ENCODE measurements around the gene MRNIP.

Gene MRNIP

DNA sequence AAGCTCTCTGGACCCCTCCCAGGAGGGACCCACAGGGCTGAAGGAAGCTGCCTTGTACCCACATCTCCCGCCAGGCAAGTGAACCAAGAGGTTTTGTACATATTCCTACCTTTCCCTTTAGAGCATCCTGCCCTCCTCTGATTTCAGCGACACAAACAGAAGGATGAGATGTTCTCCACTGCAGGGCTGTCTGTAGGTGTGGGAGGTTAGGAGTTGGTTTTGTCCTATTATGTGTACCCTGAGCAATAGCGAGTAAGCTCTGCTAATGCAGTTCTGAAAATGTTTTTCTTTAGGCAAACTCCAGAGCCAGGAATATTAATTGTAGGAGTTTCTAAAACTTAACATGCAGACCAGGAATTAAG lies 24.9 kb downstream of the MRNIP start:
- H3K27ac ChIP-seq (ENCODE audit: low read depth, low read length): no peak overlapping the region
- no peaks in the 10 kb centered on the region for H4K20me1 ChIP-seq (ENCODE audit: control insufficient read depth, insufficient read depth, low read depth, low read length)
- H3K4me3 ChIP-seq (ENCODE audit: low read length): no peak overlapping the region
- no peaks in the 10 kb centered on the region for H3F3A ChIP-seq (ENCODE audit: control insufficient read depth, insufficient read depth)
- no peaks in the 10 kb centered on the region for H3K79me2 ChIP-seq (ENCODE audit: control insufficient read depth, low read length)
- TF ChIP-seq EZH2phosphoT487 (IDR thresholded peaks at IDR 0.05; ENCODE audit: borderline replicate concordance, low read length): no peak
- TF ChIP-seq, protein P1, sequence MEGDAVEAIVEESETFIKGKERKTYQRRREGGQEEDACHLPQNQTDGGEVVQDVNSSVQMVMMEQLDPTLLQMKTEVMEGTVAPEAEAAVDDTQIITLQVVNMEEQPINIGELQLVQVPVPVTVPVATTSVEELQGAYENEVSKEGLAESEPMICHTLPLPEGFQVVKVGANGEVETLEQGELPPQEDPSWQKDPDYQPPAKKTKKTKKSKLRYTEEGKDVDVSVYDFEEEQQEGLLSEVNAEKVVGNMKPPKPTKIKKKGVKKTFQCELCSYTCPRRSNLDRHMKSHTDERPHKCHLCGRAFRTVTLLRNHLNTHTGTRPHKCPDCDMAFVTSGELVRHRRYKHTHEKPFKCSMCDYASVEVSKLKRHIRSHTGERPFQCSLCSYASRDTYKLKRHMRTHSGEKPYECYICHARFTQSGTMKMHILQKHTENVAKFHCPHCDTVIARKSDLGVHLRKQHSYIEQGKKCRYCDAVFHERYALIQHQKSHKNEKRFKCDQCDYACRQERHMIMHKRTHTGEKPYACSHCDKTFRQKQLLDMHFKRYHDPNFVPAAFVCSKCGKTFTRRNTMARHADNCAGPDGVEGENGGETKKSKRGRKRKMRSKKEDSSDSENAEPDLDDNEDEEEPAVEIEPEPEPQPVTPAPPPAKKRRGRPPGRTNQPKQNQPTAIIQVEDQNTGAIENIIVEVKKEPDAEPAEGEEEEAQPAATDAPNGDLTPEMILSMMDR (IDR thresholded peaks at IDR 0.05; ENCODE audit: low read depth, low read length, poor library complexity, severe bottlenecking): no peak
- H3K4me1 ChIP-seq (ENCODE audit: control insufficient read depth, low read length): no peaks in the 10 kb centered on the region
- no peaks in the 10 kb centered on the region for H3K9me2 ChIP-seq (replicated peaks; ENCODE audit: control insufficient read depth, low read length)
- H3K4me2 ChIP-seq (ENCODE audit: low read length): no peak overlapping the region
- H3K36me3 ChIP-seq (ENCODE audit: control insufficient read depth, low read length): peaks cover 57% of the 10 kb centered on the region
- no peaks in the 10 kb centered on the region for H3K27me3 ChIP-seq (ENCODE audit: control insufficient read depth, low read length)
- H3K9me3 ChIP-seq (ENCODE audit: control insufficient read depth, insufficient read depth, low read length): no peaks in the 10 kb centered on the region

DNA sequence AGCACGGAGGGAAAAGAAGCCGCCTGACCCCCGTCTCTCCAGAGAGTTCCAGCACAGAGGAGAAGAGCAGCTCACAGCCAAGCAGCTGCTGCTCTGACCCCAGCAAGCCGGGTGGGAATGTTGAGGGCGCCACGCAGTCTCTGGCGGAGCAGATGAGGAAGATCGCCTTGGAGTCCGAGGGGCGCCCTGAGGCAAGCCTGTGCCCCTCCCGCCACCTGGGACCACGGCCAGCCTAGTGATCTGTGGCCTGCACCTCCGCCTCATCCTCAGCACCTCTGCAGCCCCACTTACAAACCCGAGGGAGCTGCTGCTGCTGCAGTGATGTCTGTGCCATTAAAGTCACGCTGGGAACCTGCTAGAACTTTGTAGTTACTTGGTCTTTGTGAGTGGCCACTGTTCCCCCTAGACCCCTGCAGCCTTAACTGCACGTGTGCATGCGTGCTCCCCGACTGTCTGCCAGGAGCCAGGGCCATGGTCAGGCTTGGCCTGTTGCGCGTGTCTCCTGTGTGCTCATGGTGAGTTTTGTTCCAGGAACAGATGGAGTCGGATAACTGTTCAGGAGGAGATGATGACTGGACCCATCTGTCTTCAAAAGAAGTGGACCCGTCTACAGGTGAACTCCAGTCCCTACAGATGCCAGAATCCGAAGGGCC lies 25.4 kb downstream of the MRNIP start:
- TF ChIP-seq EZH2phosphoT487 (IDR thresholded peaks at IDR 0.05; ENCODE audit: borderline replicate concordance, low read length): no peak
- TF ChIP-seq, protein P1 (IDR thresholded peaks at IDR 0.05; ENCODE audit: low read depth, low read length, poor library complexity, severe bottlenecking): no peak
- Histone ChIP-seq H3K4me1 (ENCODE audit: control insufficient read depth, low read length) (no peaks in the 10 kb centered on the region), H3K9me3 (ENCODE audit: control insufficient read depth, insufficient read depth, low read length) (no peaks in the 10 kb centered on the region), H3F3A (ENCODE audit: control insufficient read depth, insufficient read depth) (no peaks in the 10 kb centered on the region), H3K4me2 (ENCODE audit: low read length) (no peak overlapping the region), H3K9me2 (replicated peaks; ENCODE audit: control insufficient read depth, low read length) (no peaks in the 10 kb centered on the region), H4K20me1 (ENCODE audit: control insufficient read depth, insufficient read depth, low read depth, low read length) (no peaks in the 10 kb centered on the region), H3K27me3 (ENCODE audit: control insufficient read depth, low read length) (no peaks in the 10 kb centered on the region), H3K36me3 (ENCODE audit: control insufficient read depth, low read length) (peaks cover 59% of the 10 kb centered on the region), H3K4me3 (ENCODE audit: low read length) (no peak overlapping the region), H3K79me2 (ENCODE audit: control insufficient read depth, low read length) (no peaks in the 10 kb centered on the region), H3K27ac (ENCODE audit: low read depth, low read length) (no peak overlapping the region)

DNA sequence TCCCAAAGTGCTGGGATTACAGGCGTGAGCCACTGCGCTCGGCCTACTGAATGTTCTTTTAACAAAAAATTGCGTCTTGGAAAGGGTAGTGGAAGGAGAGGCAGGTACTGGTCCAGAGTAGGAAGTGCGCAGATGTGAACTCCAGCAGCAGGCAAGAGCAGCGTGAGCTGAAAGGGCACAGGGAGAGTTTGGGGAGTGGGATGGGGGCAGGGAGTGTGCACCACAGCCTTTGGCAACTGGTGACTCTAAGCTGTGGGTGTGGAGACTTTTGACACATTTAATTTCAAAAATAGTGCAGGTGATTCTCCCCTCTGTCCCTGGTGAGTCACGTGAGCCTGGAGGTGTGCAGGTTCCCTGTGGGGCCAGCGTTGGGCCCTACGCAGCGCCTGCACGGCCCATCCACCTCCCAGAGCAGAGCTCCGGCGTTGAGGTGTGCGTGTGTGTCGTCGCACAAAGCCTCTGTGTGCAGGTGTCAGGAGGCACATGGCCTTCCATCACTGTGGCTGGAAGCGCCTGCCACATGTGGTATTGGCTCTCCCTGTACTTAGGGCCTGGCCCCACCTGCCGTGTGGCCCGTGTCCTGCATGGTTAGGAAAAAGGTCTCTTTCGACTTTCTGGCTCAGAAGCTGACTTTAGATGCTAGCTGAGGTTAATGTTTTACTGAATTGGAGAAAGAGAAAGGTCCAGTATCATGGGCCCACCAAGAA lies 26.4 kb downstream of the MRNIP start:
- Histone ChIP-seq H3K27ac (ENCODE audit: low read depth, low read length) (no peak overlapping the region), H3K27me3 (ENCODE audit: control insufficient read depth, low read length) (no peaks in the 10 kb centered on the region), H3K4me2 (ENCODE audit: low read length) (no peak overlapping the region), H3K9me2 (replicated peaks; ENCODE audit: control insufficient read depth, low read length) (no peaks in the 10 kb centered on the region), H3K9me3 (ENCODE audit: control insufficient read depth, insufficient read depth, low read length) (no peaks in the 10 kb centered on the region), H4K20me1 (ENCODE audit: control insufficient read depth, insufficient read depth, low read depth, low read length) (no peaks in the 10 kb centered on the region), H3K4me3 (ENCODE audit: low read length) (no peak overlapping the region), H3F3A (ENCODE audit: control insufficient read depth, insufficient read depth) (no peaks in the 10 kb centered on the region), H3K79me2 (ENCODE audit: control insufficient read depth, low read length) (no peaks in the 10 kb centered on the region), H3K4me1 (ENCODE audit: control insufficient read depth, low read length) (no peaks in the 10 kb centered on the region), H3K36me3 (ENCODE audit: control insufficient read depth, low read length) (peaks cover 58% of the 10 kb centered on the region)
- TF ChIP-seq, protein P1 (IDR thresholded peaks at IDR 0.05; ENCODE audit: low read depth, low read length, poor library complexity, severe bottlenecking): no peak
- TF ChIP-seq EZH2phosphoT487 (IDR thresholded peaks at IDR 0.05; ENCODE audit: borderline replicate concordance, low read length): no peak
